Esophagus (tissue), 2 donors: ENCODE measurements around the gene LAMA5. TPM values are rescaled to one million over a fixed set of nuclear protein-coding genes. Genes with fewer than 3 reads are reported as not detected.

ENCODE experiments used
- H3K27ac ChIP-seq, 2 donors: one replicate each; pipeline ENCODE4 v1.5.1; 2013; ENCODE audit warnings: low read depth in 2 of 2, mild to moderate bottlenecking in 2 of 2, inconsistent platforms in 1 of 2, low read length in 1 of 2, moderate library complexity in 1 of 2
- H3K27me3 ChIP-seq, 2 donors: one replicate each; pipeline ENCODE4 v1.6.1; 2013; ENCODE audit warnings: low read length in 2 of 2, control low read depth in 1 of 2, mild to moderate bottlenecking in 1 of 2; ENCODE audit not compliant: insufficient read depth in 2 of 2, control insufficient read depth in 1 of 2
- H3K36me3 ChIP-seq, 2 donors: one replicate each; pipeline ENCODE4 v1.6.1; 2013; ENCODE audit warnings: low read length in 1 of 2; ENCODE audit not compliant: control insufficient read depth in 2 of 2, insufficient read depth in 2 of 2
- H3K4me1 ChIP-seq, 2 donors: one replicate each; pipeline ENCODE4 v1.6.1; 2013; ENCODE audit warnings: low read length in 1 of 2; ENCODE audit not compliant: control insufficient read depth in 2 of 2, insufficient read depth in 2 of 2
- H3K4me3 ChIP-seq, 2 donors: one replicate each; pipeline ENCODE4 v1.5.1; 2013; ENCODE audit warnings: low read length in 2 of 2, mild to moderate bottlenecking in 2 of 2, low read depth in 1 of 2, moderate library complexity in 1 of 2
- H3K9me3 ChIP-seq, 2 donors: one replicate each; pipeline ENCODE4 v1.6.1; 2013; ENCODE audit warnings: mild to moderate bottlenecking in 2 of 2, low read depth in 1 of 2, low read length in 1 of 2, moderate library complexity in 1 of 2; ENCODE audit not compliant: control insufficient read depth in 2 of 2, insufficient read depth in 1 of 2
- WGBS, 2 donors: extraction: QIAGEN DNeasy Blood & Tissue Kit; methylation state at CpG; one replicate each; pipeline ENCODE4 v1.1.7; 2013; 5-methylcytosine and 5-hydroxymethylcytosine counted together
- polyA plus RNA-seq, 2 donors: library from polyadenylated mRNA; stranded (reverse); fragments of 200-250 nt; gene quantifications; one replicate each; pipeline ENCODE4 v1.2.3, GENCODE V29; 2013
- donor health status: healthy with polysubstance abuse.
- donor health status: Bipolar disorder and iron deficiency.

LAMA5 gene
- polyA plus RNA-seq, 2 donors, result 79.9 to 329 TPM

DNA sequence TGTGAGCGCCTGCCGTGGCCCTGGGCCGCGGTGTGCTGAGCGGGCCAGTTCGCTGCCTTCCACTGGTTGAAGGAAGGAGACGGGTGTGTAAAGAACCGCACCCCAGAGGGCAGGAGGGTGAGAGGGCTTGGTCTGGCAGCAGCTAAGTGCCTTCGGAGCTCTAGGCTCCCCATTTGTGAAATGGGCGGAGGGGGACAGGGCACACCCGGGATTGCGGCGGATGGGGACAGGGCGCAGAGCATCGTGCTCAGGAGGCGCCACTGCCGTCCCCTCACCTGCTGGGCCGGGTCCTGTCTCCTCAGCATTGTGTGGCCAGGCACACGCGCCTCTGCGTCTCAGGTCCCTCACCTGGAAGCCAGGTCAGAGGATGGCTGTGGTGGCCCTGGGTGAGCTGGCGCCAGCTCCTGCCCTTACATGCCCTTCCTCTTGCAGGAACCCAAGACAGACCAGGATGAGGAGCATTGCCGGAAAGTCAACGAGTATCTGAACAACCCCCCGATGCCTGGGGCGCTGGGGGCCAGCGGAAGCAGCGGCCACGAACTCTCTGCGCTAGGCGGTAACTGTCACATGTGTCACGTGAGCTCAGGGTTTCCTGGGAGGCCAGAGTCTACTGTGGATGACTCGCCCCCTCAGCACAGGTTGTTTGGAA lies 61.2 kb downstream of the LAMA5 start:
- H3K9me3 ChIP-seq, result no peaks in the 10 kb centered on the region
- WGBS, 2 donors, result 53 to 67% methylated on average over 33 of the region's 33 CpGs
- H3K4me3 ChIP-seq, result no peak overlapping the region
- H3K4me1 ChIP-seq, result peaks cover 9 to 33% of the 10 kb centered on the region in 2 donors
- H3K36me3 ChIP-seq, result peaks cover 9 to 60% of the 10 kb centered on the region in 2 donors
- H3K27me3 ChIP-seq, result no peaks in the 10 kb centered on the region
- H3K27ac ChIP-seq, result peak overlapping the region; percentile 36 to 70

DNA sequence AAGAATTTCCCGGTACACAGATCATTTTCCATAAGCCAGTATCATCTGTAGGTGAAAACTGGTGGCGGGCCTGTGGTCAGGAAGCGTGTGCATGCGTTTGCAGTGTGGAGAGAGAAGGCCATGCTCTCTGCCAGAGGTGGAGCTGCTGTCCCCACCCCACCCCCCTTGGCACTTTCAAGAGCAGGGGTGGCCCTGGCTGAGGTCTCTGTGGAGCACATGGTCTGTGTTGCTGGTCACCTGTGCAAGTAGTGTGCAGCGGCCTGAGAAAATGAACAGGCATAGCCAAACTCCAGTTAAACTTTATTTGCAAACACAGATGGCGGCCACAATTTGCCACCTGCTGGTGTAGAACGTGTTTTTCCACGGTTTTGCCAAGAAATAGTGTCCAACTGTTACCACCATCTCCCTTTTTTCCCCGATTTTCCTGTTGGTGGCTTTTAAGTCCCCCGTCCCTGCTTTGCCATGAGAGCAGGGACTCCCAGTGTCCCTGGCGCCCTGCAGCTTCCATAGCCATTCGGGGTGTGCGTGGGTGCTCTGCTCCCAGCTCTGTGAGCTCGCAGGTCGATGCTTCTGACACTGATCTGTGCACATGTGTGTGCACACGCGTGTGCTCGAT lies 61.9 kb downstream of the LAMA5 start:
- WGBS, 2 donors, result 53 to 58% methylated on average over 18 of the region's 18 CpGs
- Histone ChIP-seq H3K27me3 (no peaks in the 10 kb centered on the region), H3K4me3 (peak overlapping the region; percentile 96), H3K4me1 (peaks cover 9 to 30% of the 10 kb centered on the region in 2 donors), H3K9me3 (no peaks in the 10 kb centered on the region), H3K27ac (peak overlapping the region; percentile 36 to 70), H3K36me3 (peaks cover 5 to 56% of the 10 kb centered on the region in 2 donors)

DNA sequence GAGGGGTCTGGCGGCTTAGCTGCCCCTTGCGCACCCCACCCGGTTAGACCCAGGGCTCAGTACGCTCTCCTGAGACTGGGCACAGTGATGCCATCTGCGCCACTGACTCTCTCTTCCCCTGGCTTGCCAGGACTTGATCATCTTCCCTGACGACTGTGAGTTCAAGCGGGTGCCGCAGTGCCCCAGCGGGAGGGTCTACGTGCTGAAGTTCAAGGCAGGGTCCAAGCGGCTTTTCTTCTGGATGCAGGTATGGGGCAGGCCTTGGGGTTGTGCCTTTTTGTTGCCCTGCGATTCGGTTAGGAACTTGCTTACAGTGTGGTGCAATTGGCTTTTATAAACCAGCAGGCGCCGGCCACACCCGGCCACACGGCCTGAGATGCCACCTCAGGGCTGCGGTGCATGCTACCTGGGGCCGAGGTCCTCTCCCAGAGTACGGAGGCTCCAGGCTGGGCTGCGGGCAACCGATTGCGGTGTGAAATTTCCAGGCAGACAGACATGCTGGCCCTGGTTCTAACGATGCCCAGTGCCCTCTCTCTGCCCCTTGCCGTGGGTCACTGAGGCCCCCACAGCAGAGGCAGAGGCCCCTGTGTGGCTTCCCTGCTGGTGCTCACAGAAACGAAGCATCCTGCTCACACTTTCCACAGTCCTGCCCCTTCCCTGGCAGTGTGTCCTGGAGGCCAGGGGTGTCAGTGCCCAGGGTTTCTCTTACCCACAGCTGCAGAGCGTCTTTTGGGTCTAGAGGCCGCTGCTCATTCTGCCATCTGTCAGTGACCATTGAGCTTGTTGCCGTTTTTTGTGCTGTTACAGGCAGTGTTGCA lies 62.6 kb downstream of the LAMA5 start:
- Histone ChIP-seq H3K27ac (peak overlapping the region; percentile 70 to 90), H3K9me3 (no peaks in the 10 kb centered on the region), H3K27me3 (no peaks in the 10 kb centered on the region), H3K36me3 (peaks cover 5 to 53% of the 10 kb centered on the region in 2 donors), H3K4me1 (peaks cover 9 to 30% of the 10 kb centered on the region in 2 donors), H3K4me3 (peak overlapping the region; percentile 96)
- 43 to 47% methylated on average over 29 of the region's 29 CpGs for WGBS, 2 donors

DNA sequence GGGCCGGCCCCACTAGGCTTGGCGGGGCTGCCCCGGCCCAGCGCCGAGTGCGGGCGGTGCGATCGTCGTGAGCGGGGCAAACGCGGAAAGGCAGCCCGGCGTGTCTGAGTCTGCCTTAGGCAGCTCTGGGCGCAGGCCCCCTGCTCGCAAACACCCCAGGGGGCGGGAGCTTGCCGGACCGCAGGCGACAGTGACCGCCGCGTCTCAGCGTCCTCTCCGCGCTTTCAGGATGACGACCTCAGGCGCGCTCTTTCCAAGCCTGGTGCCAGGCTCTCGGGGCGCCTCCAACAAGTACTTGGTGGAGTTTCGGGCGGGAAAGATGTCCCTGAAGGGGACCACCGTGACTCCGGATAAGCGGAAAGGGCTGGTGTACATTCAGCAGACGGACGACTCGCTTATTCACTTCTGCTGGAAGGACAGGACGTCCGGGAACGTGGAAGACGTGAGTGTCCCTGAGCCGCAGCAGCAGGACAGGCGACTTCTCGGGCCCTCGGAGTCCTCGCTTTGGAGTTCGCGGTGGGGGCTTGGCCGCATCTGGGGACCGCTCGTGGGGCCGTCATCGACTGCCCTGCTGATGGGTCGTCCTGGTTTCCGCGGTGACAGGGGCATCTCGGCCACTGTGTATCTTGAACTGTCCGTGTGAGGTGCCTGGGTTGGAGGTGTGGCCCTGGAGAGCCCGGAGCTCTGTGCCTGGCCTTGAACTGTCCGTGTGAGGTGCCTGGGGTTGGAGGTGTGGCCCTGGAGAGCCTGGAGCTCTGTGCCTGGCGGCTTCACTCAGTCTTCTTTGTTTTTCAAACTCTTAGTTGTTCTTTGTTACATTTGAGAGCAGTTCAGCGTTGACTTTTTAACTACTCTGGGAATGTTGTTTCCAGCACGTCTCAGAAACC lies 63.5 kb downstream of the LAMA5 start:
- Histone ChIP-seq H3K4me1 (peaks cover 9 to 30% of the 10 kb centered on the region in 2 donors), H3K4me3 (peak overlapping the region; percentile 96), H3K27ac (peak overlapping the region; percentile 70 to 90), H3K27me3 (no peaks in the 10 kb centered on the region), H3K36me3 (peaks cover 5 to 51% of the 10 kb centered on the region in 2 donors), H3K9me3 (no peaks in the 10 kb centered on the region)
- WGBS, 2 donors, result 2% methylated on average over 66 of the region's 66 CpGs

DNA sequence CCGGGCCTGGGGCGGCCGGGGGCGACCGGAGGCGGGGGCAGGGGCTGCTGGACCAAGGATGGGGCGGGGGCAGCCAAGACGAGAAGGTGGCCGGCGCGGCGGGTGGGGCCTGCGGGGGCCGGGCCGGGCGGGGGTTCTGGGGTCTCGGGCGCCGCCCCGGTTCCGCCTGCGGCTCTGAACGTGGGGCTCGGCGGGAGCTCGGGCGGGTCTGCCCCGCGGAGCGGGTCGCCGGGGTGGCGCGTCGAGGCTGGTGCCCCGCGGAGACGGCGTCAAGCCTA lies 64.1 kb downstream of the LAMA5 start:
- H3K27me3 ChIP-seq, result no peaks in the 10 kb centered on the region
- WGBS, 2 donors, result 0% methylated on average over 18 to 39 of the region's 39 CpGs
- H3K4me3 ChIP-seq, result peak overlapping the region; percentile 96
- H3K36me3 ChIP-seq, result peaks cover 5 to 48% of the 10 kb centered on the region in 2 donors
- peaks cover 9 to 30% of the 10 kb centered on the region in 2 donors for H3K4me1 ChIP-seq
- no peaks in the 10 kb centered on the region for H3K9me3 ChIP-seq
- peak overlapping the region; percentile 70 to 90 for H3K27ac ChIP-seq

DNA sequence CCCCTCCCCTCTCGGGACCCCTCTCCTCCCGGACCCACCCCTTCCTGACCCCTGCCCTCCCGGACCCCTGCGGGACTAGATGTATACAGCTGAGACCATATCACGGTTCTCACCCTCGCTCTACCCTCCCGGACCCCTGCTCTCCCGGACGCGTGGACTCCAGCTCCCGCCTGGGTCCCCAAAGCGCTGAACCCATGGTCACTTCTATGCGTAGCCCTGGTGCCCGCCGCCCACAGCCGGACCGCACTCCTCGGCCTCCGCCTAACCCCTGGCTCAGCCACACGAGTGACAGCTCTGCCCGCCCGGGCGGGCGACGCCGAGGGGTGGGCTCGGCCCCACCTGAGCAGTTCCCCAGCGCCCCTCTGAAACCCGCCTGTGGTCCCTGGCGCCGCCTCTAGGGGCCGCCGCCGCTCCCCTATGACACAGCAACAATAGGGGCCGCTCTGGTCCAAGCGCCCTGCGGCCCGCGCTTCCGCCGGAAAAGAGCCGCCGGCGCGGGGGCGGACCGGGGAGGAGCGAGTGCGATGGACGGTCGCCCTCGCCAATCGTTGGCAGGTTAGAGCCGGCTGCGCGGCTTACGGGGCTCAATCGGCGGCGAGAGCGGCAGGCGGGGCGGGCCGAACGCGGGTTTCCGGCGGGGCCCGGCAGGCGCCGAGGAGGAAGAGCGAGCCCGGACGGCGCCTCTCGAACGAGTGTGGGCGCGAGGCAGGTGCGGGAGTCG lies 64.6 kb downstream of the LAMA5 start, which contains the start of gene ADRM1:
ADRM1 (plus strand) TSS at position 657 of the 721 bp plus-strand sequence. CDS start 572 bp downstream, outside the sequence.
- Histone ChIP-seq H3K4me3 (peak within 1 kb of the TSS; percentile 96), H3K36me3 (peaks cover 5 to 43% of the 10 kb centered on the region in 2 donors), H3K4me1 (peaks cover 6 to 26% of the 10 kb centered on the region in 2 donors), H3K27ac (peak within 1 kb of the TSS; percentile 94 to 95), H3K9me3 (no peaks in the 10 kb centered on the region), H3K27me3 (no peaks in the 10 kb centered on the region)
- WGBS, 2 donors, result 0 to 1% methylated on average over 69 to 81 of the region's 81 CpGs

DNA sequence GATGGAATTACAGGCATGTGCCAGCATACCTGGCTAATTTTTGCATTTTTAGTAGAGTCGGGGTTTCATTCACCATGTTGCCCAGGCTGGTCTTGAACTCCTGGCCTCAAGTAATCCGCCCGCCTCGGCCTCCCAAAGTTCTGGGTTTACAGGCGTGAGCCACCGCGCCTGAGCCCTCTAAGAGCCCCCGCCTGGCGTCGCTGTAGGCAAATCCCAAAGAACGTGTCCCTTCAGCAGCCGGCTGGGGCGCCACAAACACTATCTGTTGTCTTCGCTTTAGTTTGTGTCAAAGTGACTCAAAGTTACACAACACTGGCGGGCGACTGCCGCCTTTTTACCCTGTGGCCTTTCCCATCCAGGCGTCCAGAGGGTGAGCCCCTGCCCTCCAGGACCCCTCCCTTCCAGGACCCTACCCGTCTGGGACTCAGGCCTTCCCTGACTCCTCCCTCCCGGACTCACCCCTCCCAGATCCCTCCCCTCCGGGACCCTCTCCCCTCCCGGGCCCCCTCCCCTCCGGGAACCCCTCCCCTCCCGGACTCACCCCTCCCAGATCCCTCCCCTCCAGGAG lies 65.3 kb downstream of the LAMA5 start:
- Histone ChIP-seq H3K9me3 (no peaks in the 10 kb centered on the region), H3K36me3 (peaks cover 9 to 40% of the 10 kb centered on the region in 2 donors), H3K4me3 (peak overlapping the region; percentile 54 to 96), H3K27me3 (no peaks in the 10 kb centered on the region), H3K4me1 (peaks cover 6 to 23% of the 10 kb centered on the region in 2 donors), H3K27ac (peak overlapping the region; percentile 94 to 95)
- whole genome bisulfite sequencing, 2 donors, result 2 to 3% methylated on average over 21 to 24 of the region's 24 CpGs

DNA sequence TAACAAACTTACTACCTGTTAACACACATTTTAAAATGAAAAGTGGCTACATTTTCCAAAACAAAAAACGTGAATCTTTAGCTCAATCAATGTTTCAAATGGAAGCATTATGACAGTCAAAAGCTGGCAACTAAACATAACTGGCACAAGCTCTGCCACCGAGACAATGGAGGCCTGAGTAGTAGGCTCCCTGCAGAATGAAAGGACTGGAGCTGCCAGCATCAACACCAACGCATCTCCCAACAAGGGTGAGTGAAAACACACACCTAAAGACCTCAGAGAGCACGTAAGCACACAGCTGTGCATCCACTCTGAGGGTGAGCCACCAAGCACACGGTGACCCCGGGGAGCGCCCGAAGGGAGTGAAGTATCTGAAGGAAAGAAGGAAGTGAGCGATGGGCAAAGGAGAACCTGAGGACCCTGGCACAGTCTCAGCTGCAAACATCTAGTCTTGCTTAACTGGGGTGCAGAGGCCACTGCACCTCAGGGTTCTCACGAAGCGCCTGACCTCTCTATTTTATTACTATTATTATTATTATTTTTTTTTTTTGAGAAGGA lies 65.9 kb downstream of the LAMA5 start:
- WGBS, 2 donors, result 83% methylated on average over 11 of the region's 11 CpGs
- no peaks in the 10 kb centered on the region for H3K9me3 ChIP-seq
- H3K4me1 ChIP-seq, result peaks cover 6 to 17% of the 10 kb centered on the region in 2 donors
- peaks cover 5 to 38% of the 10 kb centered on the region in 2 donors for H3K36me3 ChIP-seq
- no peak overlapping the region for H3K4me3 ChIP-seq
- no peaks in the 10 kb centered on the region for H3K27me3 ChIP-seq
- H3K27ac ChIP-seq, result no peak overlapping the region
